SK-N-SH (cell line): ENCODE results near the gene GFY. TPM values are rescaled to one million over a fixed set of nuclear protein-coding genes. Genes with fewer than 3 reads are reported as not detected.

Experiments
- CTCF ChIA-PET: fragments of 300-600, 350-600 bp; formaldehyde crosslinking; extraction: SDS; loops from one replicate; lab custom pipeline; 2021; lab: Yijun Ruan, JAX
- POLR2A ChIA-PET: fragments of 350-600 bp; sonication (Branson Sonifier 250); formaldehyde crosslinking; extraction: SDS; loops from one replicate; lab custom pipeline; 2020; ENCODE audit warnings: antibody characterized with exemption, inconsistent platforms; lab: Yijun Ruan, JAX
- DNase-seq: peaks from one replicate; pipeline ENCODE4 v3.0.0; 2012
- H2AFZ ChIP-seq: fragments of 200-600 bp; sonication (generic); 2 replicates; pipeline ENCODE4 v1.8.1; 2016; ENCODE audit warnings: antibody characterized with exemption, mild to moderate bottlenecking, low read depth
- H3F3A ChIP-seq: fragments of 200-600 bp; sonication (generic); replicated peaks from 2 replicates; pipeline ENCODE3; 2016; ENCODE audit warnings: antibody characterized with exemption, mild to moderate bottlenecking; ENCODE audit not compliant: insufficient read depth
- H3K27ac ChIP-seq, 2 experiments: fragments of 200-500 bp in 1 of 2; fragments of 200-600 bp in 1 of 2; sonication (Bioruptor generic) in 1 of 2; sonication (generic), shearing (Covaris generic) in 1 of 2; 2 replicates each; pipeline versions ENCODE4 v1.5.1 to v1.6.1; 2014 to 2016; ENCODE audit warnings: low read depth in 2 of 2, inconsistent platforms in 1 of 2, low read length in 1 of 2, mild to moderate bottlenecking in 1 of 2, mixed read lengths in 1 of 2
- H3K27me3 ChIP-seq: fragments of 200-600 bp; sonication (generic), shearing (Covaris generic); 2 replicates; pipeline ENCODE4 v1.6.1; 2016; ENCODE audit warnings: mixed run types; ENCODE audit not compliant: insufficient read depth
- H3K36me3 ChIP-seq, 2 experiments: fragments of 200-500 bp in 1 of 2; fragments of 200-600 bp in 1 of 2; sonication (Bioruptor generic) in 1 of 2; sonication (generic) in 1 of 2; replicated peaks in 1 of 2; 2 replicates each; pipeline versions ENCODE3 to v1.5.1; 2014 to 2016; ENCODE audit warnings: low read length in 1 of 2, mild to moderate bottlenecking in 1 of 2; ENCODE audit not compliant: insufficient read depth in 2 of 2, control insufficient read depth in 1 of 2
- H3K4me1 ChIP-seq, 2 experiments: fragments of 200-500 bp in 1 of 2; fragments of 200-600 bp in 1 of 2; sonication (Bioruptor generic) in 1 of 2; sonication (generic), shearing (Covaris generic) in 1 of 2; 2 replicates each; pipeline versions ENCODE4 v1.5.1 to v1.6.1; 2014 to 2016; ENCODE audit warnings: low read depth in 1 of 2, low read length in 1 of 2, mixed run types in 1 of 2; ENCODE audit not compliant: insufficient read depth in 2 of 2, control insufficient read depth in 1 of 2
- H3K4me2 ChIP-seq: fragments of 200-600 bp; sonication (generic), shearing (Covaris generic); 2 replicates; pipeline ENCODE4 v1.6.1; 2017; ENCODE audit warnings: mixed run types
- H3K4me3 ChIP-seq, 2 experiments: fragments of 200-500 bp in 1 of 2; fragments of 200-600 bp in 1 of 2; sonication (Bioruptor generic) in 1 of 2; sonication (generic), shearing (Covaris generic) in 1 of 2; 2 replicates each; pipeline versions ENCODE4 v1.5.1 to v1.8.1; 2014 to 2016; ENCODE audit warnings: low read depth in 2 of 2, inconsistent platforms in 1 of 2, low read length in 1 of 2, mild to moderate bottlenecking in 1 of 2, mixed read lengths in 1 of 2, moderate library complexity in 1 of 2
- H3K79me2 ChIP-seq: fragments of 200-600 bp; sonication (generic); 2 replicates; pipeline ENCODE4 v1.8.1; 2017; ENCODE audit warnings: mild to moderate bottlenecking; ENCODE audit not compliant: insufficient read depth
- H3K9ac ChIP-seq: fragments of 200-600 bp; sonication (generic); 2 replicates; pipeline ENCODE4 v1.6.1; 2017; ENCODE audit warnings: mixed run types
- H3K9me2 ChIP-seq: fragments of 200-600 bp; sonication (generic); 2 replicates; pipeline ENCODE4 v1.6.1; 2017; ENCODE audit warnings: mixed run types
- H3K9me3 ChIP-seq: fragments of 200-600 bp; sonication (generic); 2 replicates; pipeline ENCODE4 v1.6.1; 2017; ENCODE audit warnings: mixed run types, mild to moderate bottlenecking, moderate library complexity
- H4K20me1 ChIP-seq: fragments of 200-600 bp; sonication (generic); 2 replicates; pipeline ENCODE4 v1.6.1; 2017; ENCODE audit warnings: mild to moderate bottlenecking, mixed run types; ENCODE audit not compliant: insufficient read depth
- CTCF ChIP-seq: fragments of 200-600 bp; sonication (generic); IDR thresholded peaks from 2 replicates; pipeline ENCODE4 v1.6.1; 2017; ENCODE audit warnings: antibody characterized with exemption, mild to moderate bottlenecking, moderate library complexity
- NRF1 ChIP-seq: IDR thresholded peaks from 2 replicates; pipeline ENCODE4 v1.6.1; 2012; ENCODE audit warnings: low read depth, mild to moderate bottlenecking, low read length
- RAD21 ChIP-seq: IDR thresholded peaks from 2 replicates; pipeline ENCODE4 v1.6.1; 2012; ENCODE audit warnings: mild to moderate bottlenecking, low read length
- WGBS: methylation state at CpG from one replicate; pipeline ENCODE4 v1.1.6; 2017; ENCODE audit warnings: low lambda C conversion rate; 5-methylcytosine and 5-hydroxymethylcytosine counted together
- polyA plus RNA-seq, 3 experiments: library from polyadenylated mRNA; depleted of rRNA; stranded (reverse); fragments of >200 nt; gene quantifications; 2 replicates each; pipeline ENCODE4 v1.2.3, GENCODE V29; 2012

The GFY gene
- polyA plus RNA-seq, 1 of the 3 experiments (the other 2 are of a cell fraction), result not detected

GRCh38 chr19:49475995-49476880 is 51.0 kb downstream of the GFY start:
- Histone ChIP-seq H3K79me2 (no peaks in the 10 kb centered on the region), H3K27ac (no peak overlapping the region), H3K9ac (no peak overlapping the region), H3K9me2 (no peaks in the 10 kb centered on the region), H3K27me3 (no peaks in the 10 kb centered on the region), H3K36me3 (no peaks in the 10 kb centered on the region), H3K4me3 (no peak overlapping the region; a peak in 1 of 4 replicates), H3K9me3 (no peaks in the 10 kb centered on the region), H4K20me1 (no peaks in the 10 kb centered on the region), H3F3A (peaks cover 3% of the 10 kb centered on the region), H3K4me1 (peaks cover 0 to 5% of the 10 kb centered on the region in 2 experiments; a peak in 2 of 4 replicates), H2AFZ (no peak overlapping the region), H3K4me2 (no peak overlapping the region; the same call in 1 of the 2 replicates)
- CTCF ChIA-PET, result interaction anchor here (0.6 to 1.8 kb wide), 13 partner anchors 9 to 243 kb away, joined by 3 to 7 read pairs (median 4); partner anchors contain the start of genes NOSIP and PIH1D1
- POLR2A ChIA-PET, result interaction anchor here (1.0 to 1.2 kb wide), 2 partner anchors 20 to 104 kb away, joined by 3 read pairs; partner anchors contain the start of gene RPS11
- TF ChIP-seq RAD21, result peak; percentile 22
- peak; percentile 43 for TF ChIP-seq CTCF
- no peak for TF ChIP-seq NRF1
- 64% methylated on average over 18 of the region's 27 CpGs for WGBS
- DNase-seq, result peak; percentile 74

Other genes with a start within 250 kb of the GFY start
- gene SLC6A16, start 100.2 kb upstream of the GFY start, polyA plus RNA-seq (2012; rRNA removed), result 0.33 and 0.80 TPM in 2 replicates
- gene CD37, start 90.0 kb upstream of the GFY start, polyA plus RNA-seq (2012; rRNA removed), result not detected in 2 replicates
- 24.7 and 27.9 TPM in 2 replicates for gene TEAD2, start 63.0 kb upstream of the GFY start, polyA plus RNA-seq (2012; rRNA removed)
- gene DKKL1, start 61.5 kb upstream of the GFY start, polyA plus RNA-seq (2012; rRNA removed), result 0.36 and 0.47 TPM in 2 replicates
- gene KASH5, start 37.1 kb upstream of the GFY start, polyA plus RNA-seq (2012; rRNA removed), result 0.03 and 0.20 TPM in 2 replicates
- not detected in 2 replicates for gene PTH2, start 1.9 kb upstream of the GFY start, polyA plus RNA-seq (2012; rRNA removed)
- 0.39 and 0.59 TPM in 2 replicates for gene SLC17A7, start 16.1 kb downstream of the GFY start, polyA plus RNA-seq (2012; rRNA removed)
- 145 and 157 TPM in 2 replicates for gene PIH1D1, start 26.4 kb downstream of the GFY start, polyA plus RNA-seq (2012; rRNA removed)
- gene ALDH16A1, start 27.8 kb downstream of the GFY start, polyA plus RNA-seq (2012; rRNA removed), result 13.6 and 15.7 TPM in 2 replicates
- gene FLT3LG, start 48.8 kb downstream of the GFY start, polyA plus RNA-seq (2012; rRNA removed), result 4.0 and 6.4 TPM in 2 replicates
- 2,604 and 2,748 TPM in 2 replicates for gene RPL13A, start 62.2 kb downstream of the GFY start, polyA plus RNA-seq (2012; rRNA removed)
- 6,915 and 7,579 TPM in 2 replicates for gene RPS11, start 71.0 kb downstream of the GFY start, polyA plus RNA-seq (2012; rRNA removed)
- gene FCGRT, start 87.3 kb downstream of the GFY start, polyA plus RNA-seq (2012; rRNA removed), result 75.3 and 91.4 TPM in 2 replicates
- gene RCN3, start 102.6 kb downstream of the GFY start, polyA plus RNA-seq (2012; rRNA removed), result 1.4 and 1.8 TPM in 2 replicates
- gene NOSIP, start 155.2 kb downstream of the GFY start, polyA plus RNA-seq (2012; rRNA removed), result 101 and 128 TPM in 2 replicates
- gene PRRG2, start 155.9 kb downstream of the GFY start, polyA plus RNA-seq (2012; rRNA removed), result 0.42 and 0.44 TPM in 2 replicates
- gene PRR12, start 165.8 kb downstream of the GFY start, polyA plus RNA-seq (2012; rRNA removed), result 0.71 and 1.7 TPM in 2 replicates
- gene RRAS, start 214.8 kb downstream of the GFY start, polyA plus RNA-seq (2012; rRNA removed), result 113 and 141 TPM in 2 replicates
- 5.5 and 9.5 TPM in 2 replicates for gene SCAF1, start 216.8 kb downstream of the GFY start, polyA plus RNA-seq (2012; rRNA removed)
- 85.9 and 112 TPM in 2 replicates for gene IRF3, start 240.5 kb downstream of the GFY start, polyA plus RNA-seq (2012; rRNA removed)
- 20.3 and 27.9 TPM in 2 replicates for gene BCL2L12, start 240.5 kb downstream of the GFY start, polyA plus RNA-seq (2012; rRNA removed)